ENCODE results near the gene SLC45A1. TPM values are rescaled to one million over a fixed set of nuclear protein-coding genes. Genes with fewer than 3 reads are reported as not detected.

SLC45A1 gene
- total and polyA plus RNA-seq, 2 experiments from 2014 or later = 0.27 to 1.0 TPM

- 95% methylated on average over 10 of the region's 10 CpGs for WGBS (ENCODE audit: low lambda C conversion rate, missing lambda C conversion rate)
- no peak overlapping the region for H3K27ac ChIP-seq
These were observed 27.1 kb downstream of the SLC45A1 start for GRCh38 chr1:8344893-8345507.

GRCh38 chr1:8345621-8346415 lies 27.9 kb downstream of the SLC45A1 start:
- Histone ChIP-seq H3K27me3 (no peaks in the 10 kb centered on the region), H3K27ac (no peak overlapping the region), H3K9me2 (replicated peaks; ENCODE audit: insufficient read depth) (no peaks in the 10 kb centered on the region), H3K36me3 (replicated peaks; ENCODE audit: insufficient read depth, low read depth) (no peaks in the 10 kb centered on the region), H2AFZ (no peak overlapping the region), H3K4me1 (ENCODE audit: insufficient read depth) (no peaks in the 10 kb centered on the region), H3K4me2 (no peak overlapping the region), H3K9me3 (ENCODE audit: low read depth) (no peaks in the 10 kb centered on the region), H3K79me2 (no peaks in the 10 kb centered on the region), H3K4me3 (no peak overlapping the region), H4K20me1 (ENCODE audit: insufficient read depth, poor library complexity, severe bottlenecking) (no peaks in the 10 kb centered on the region)
- no peak for TF ChIP-seq CTCF (IDR thresholded peaks at IDR 0.05; ENCODE audit: poor library complexity)
- no peak for TF ChIP-seq EZH2phosphoT487 (IDR thresholded peaks at IDR 0.05; ENCODE audit: low read depth, severe bottlenecking, unreplicated experiment)
- no peak for TF ChIP-seq EZH2 (IDR thresholded peaks at IDR 0.05; ENCODE audit: borderline replicate concordance)
- 88% methylated on average over 18 of the region's 18 CpGs for WGBS (ENCODE audit: low lambda C conversion rate, missing lambda C conversion rate)
- DNase-seq (ENCODE audit: low spot score) = no peak

More at GRCh38 chr1:8344893-8345507, 27.1 kb downstream of the SLC45A1 start:
- Histone ChIP-seq H3K36me3 (replicated peaks; ENCODE audit: insufficient read depth, low read depth) (no peaks in the 10 kb centered on the region), H2AFZ (no peak overlapping the region), H3K27me3 (no peaks in the 10 kb centered on the region), H3K4me1 (ENCODE audit: insufficient read depth) (no peaks in the 10 kb centered on the region), H3K4me3 (no peak overlapping the region), H3K9me2 (replicated peaks; ENCODE audit: insufficient read depth) (no peaks in the 10 kb centered on the region), H3K4me2 (no peak overlapping the region), H4K20me1 (ENCODE audit: insufficient read depth, poor library complexity, severe bottlenecking) (no peaks in the 10 kb centered on the region), H3K79me2 (no peaks in the 10 kb centered on the region), H3K9me3 (ENCODE audit: low read depth) (no peaks in the 10 kb centered on the region)
- no peak for TF ChIP-seq EZH2 (IDR thresholded peaks at IDR 0.05; ENCODE audit: borderline replicate concordance)
- TF ChIP-seq EZH2phosphoT487 (IDR thresholded peaks at IDR 0.05; ENCODE audit: low read depth, severe bottlenecking, unreplicated experiment) = no peak
- no peak for TF ChIP-seq CTCF (IDR thresholded peaks at IDR 0.05; ENCODE audit: poor library complexity)
- no peak for DNase-seq (ENCODE audit: low spot score)

DNA sequence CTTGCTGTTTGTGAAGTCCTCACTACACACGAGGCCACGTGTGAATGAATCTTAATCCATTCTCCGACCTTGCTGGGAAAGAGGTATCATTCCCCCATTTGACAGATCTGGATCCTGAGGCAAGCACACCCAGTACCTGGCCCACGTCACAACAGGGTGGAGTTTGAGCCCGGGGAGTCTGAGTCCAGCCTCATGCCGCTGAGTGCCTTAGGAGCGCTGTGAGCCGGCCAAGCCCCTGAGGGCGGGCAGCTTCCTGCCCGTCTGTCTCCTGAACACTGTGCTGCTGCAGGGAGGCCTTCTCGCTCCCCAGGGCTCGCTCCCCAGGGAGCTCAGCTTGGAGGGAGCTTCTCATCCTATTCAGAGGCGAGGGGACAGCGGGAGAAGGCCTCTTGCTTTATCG lies 29.7 kb downstream of the SLC45A1 start:
- 70% methylated on average over 15 of the region's 15 CpGs for WGBS (ENCODE audit: low lambda C conversion rate, missing lambda C conversion rate)
- no peaks in the 10 kb centered on the region for H3K9me3 ChIP-seq (ENCODE audit: low read depth)
- no peak for DNase-seq (ENCODE audit: low spot score)
- no peaks in the 10 kb centered on the region for H3K36me3 ChIP-seq (replicated peaks; ENCODE audit: insufficient read depth, low read depth)
- H3K4me1 ChIP-seq (ENCODE audit: insufficient read depth) = no peaks in the 10 kb centered on the region
- H3K9me2 ChIP-seq (replicated peaks; ENCODE audit: insufficient read depth) = no peaks in the 10 kb centered on the region
- no peak overlapping the region for H3K4me2 ChIP-seq
- H3K79me2 ChIP-seq = no peaks in the 10 kb centered on the region
- H3K4me3 ChIP-seq = no peak overlapping the region
- H2AFZ ChIP-seq = no peak overlapping the region
- no peak for TF ChIP-seq EZH2phosphoT487 (IDR thresholded peaks at IDR 0.05; ENCODE audit: low read depth, severe bottlenecking, unreplicated experiment)
- TF ChIP-seq CTCF (IDR thresholded peaks at IDR 0.05; ENCODE audit: poor library complexity) = no peak
- no peak for TF ChIP-seq EZH2 (IDR thresholded peaks at IDR 0.05; ENCODE audit: borderline replicate concordance)
- no peaks in the 10 kb centered on the region for H3K27me3 ChIP-seq
- H3K27ac ChIP-seq = no peak overlapping the region
- H4K20me1 ChIP-seq (ENCODE audit: insufficient read depth, poor library complexity, severe bottlenecking) = no peaks in the 10 kb centered on the region
